HepG2 (cell line): ENCODE measurements around the gene MAP2K5. TPM values are rescaled to one million over a fixed set of nuclear protein-coding genes. Genes with fewer than 3 reads are reported as not detected.

Source experiments
- ATAC-seq: fragments of 200-7000 bp; cut with Tn5 transposase; 3 replicates; pipeline ENCODE4 v1.9.1; 2020; ENCODE audit warnings: mild to moderate bottlenecking, moderate library complexity
- BruUV-seq: library from RNA; stranded (reverse); fragments of 400-500 nt; replicated peaks from 2 replicates; lab custom pipeline; 2021; lab: Mats Ljungman, UMichigan
- CTCF ChIA-PET: fragments of 300-600 bp; formaldehyde crosslinking; extraction: SDS; loops from one replicate; lab custom pipeline; 2021; ENCODE audit warnings: low total read pairs, inconsistent platforms, low intra/inter-chr PET ratio; lab: Yijun Ruan, JAX
- POLR2A ChIA-PET: fragments of 350-600 bp; sonication (Branson Sonifier 250); formaldehyde crosslinking; loops from one replicate; lab custom pipeline; 2020; ENCODE audit warnings: antibody characterized with exemption, inconsistent platforms; lab: Yijun Ruan, JAX
- DNase-seq: peaks from one replicate; pipeline ENCODE4 v3.0.0-alpha.2; 2015; ENCODE audit warnings: low spot score
- FAIRE-seq: peaks from 3 replicates; lab custom pipeline; 2011; peaks lifted over from hg19 to GRCh38; lab: Jason Lieb, UNC
- H2AFZ ChIP-seq: one replicate; pipeline ENCODE4 v1.6.1; 2011; ENCODE audit warnings: low read length, inconsistent platforms
- H3K27ac ChIP-seq: fragments of 300-600 bp; 3 replicates; pipeline ENCODE4 v1.8.0; 2011; ENCODE audit warnings: mixed run types, mild to moderate bottlenecking, mixed read lengths, low read length, inconsistent platforms; ENCODE audit not compliant: insufficient read depth; ENCODE audit errors: extremely low read length
- H3K27me3 ChIP-seq, 2 experiments: fragments of 200-600 bp in 1 of 2; 2 replicates in 1 of 2; 3 replicates in 1 of 2; pipeline versions ENCODE4 v1.6.0 to v1.8.0; 2011; ENCODE audit warnings: low read length in 2 of 2, mild to moderate bottlenecking in 2 of 2, moderate library complexity in 2 of 2, inconsistent platforms in 1 of 2; ENCODE audit not compliant: insufficient read depth in 2 of 2, control insufficient read depth in 1 of 2
- H3K36me3 ChIP-seq, 2 experiments: fragments of 200-600 bp in 1 of 2; replicated peaks in 1 of 2; 2 replicates in 1 of 2; 3 replicates in 1 of 2; pipeline versions ENCODE4 v1.5.1 to v1.8.0; 2011; ENCODE audit warnings: low read length in 2 of 2, inconsistent platforms in 1 of 2; ENCODE audit not compliant: insufficient read depth in 2 of 2, control insufficient read depth in 1 of 2
- H3K4me1 ChIP-seq: 2 replicates; pipeline ENCODE4 v1.5.1; 2012; ENCODE audit warnings: low read length, inconsistent platforms; ENCODE audit not compliant: insufficient read depth
- H3K4me2 ChIP-seq: 2 replicates; pipeline ENCODE4 v1.6.0; 2011; ENCODE audit warnings: low read depth, low read length, inconsistent platforms
- H3K4me3 ChIP-seq, 3 experiments: fragments of 200-600 bp in 1 of 3; sonication (generic), shearing (Covaris generic) in 1 of 3; replicated peaks in 1 of 3; 2 replicates each; pipeline ENCODE4 v1.5.1; 2011 to 2016; ENCODE audit warnings: low read length in 3 of 3, inconsistent platforms in 2 of 3, low read depth in 2 of 3, mild to moderate bottlenecking in 2 of 3, control low read depth in 1 of 3, mixed read lengths in 1 of 3; ENCODE audit not compliant: insufficient read depth in 1 of 3
- H3K79me2 ChIP-seq: one replicate; pipeline ENCODE4 v1.6.1; 2011; ENCODE audit warnings: low read length, inconsistent platforms; ENCODE audit not compliant: insufficient read depth
- H3K9ac ChIP-seq: 2 replicates; pipeline ENCODE4 v1.6.0; 2011; ENCODE audit warnings: mild to moderate bottlenecking, low read depth, low read length, inconsistent platforms; ENCODE audit not compliant: insufficient read depth
- H3K9me3 ChIP-seq: 2 replicates; pipeline ENCODE4 v1.5.1; 2012; ENCODE audit warnings: mild to moderate bottlenecking, low read length
- H4K20me1 ChIP-seq: 2 replicates; pipeline ENCODE4 v1.6.0; 2011; ENCODE audit warnings: inconsistent platforms, mild to moderate bottlenecking, low read length, moderate library complexity; ENCODE audit not compliant: insufficient read depth
- AGO1 ChIP-seq: fragments of 200-400 bp; formaldehyde crosslinking; IDR thresholded peaks from 2 replicates; pipeline ENCODE4 v1.6.1; 2017; ENCODE audit warnings: mild to moderate bottlenecking, low read depth, low read length, moderate library complexity; ENCODE audit not compliant: poor library complexity, severe bottlenecking
- CBX1 ChIP-seq: IDR thresholded peaks from one replicate; pipeline ENCODE4 v1.6.1; 2016; ENCODE audit warnings: antibody characterized with exemption, low read depth
- EHMT2 ChIP-seq: fragments of 200-600 bp; sonication (generic); IDR thresholded peaks from 2 replicates; pipeline ENCODE4 v1.7.0; 2017; ENCODE audit warnings: antibody characterized with exemption, low read depth, low read length, borderline replicate concordance
- PHF8 ChIP-seq: sonication (generic); formaldehyde crosslinking; IDR thresholded peaks from 2 replicates; pipeline ENCODE4 v1.5.0; 2020; ENCODE audit warnings: missing genetic modification reagents
- POLR2A ChIP-seq, 2 experiments: IDR thresholded peaks; 2 replicates each; pipeline ENCODE4 v1.6.1; 2011; ENCODE audit warnings: low read depth in 2 of 2, low read length in 2 of 2, mild to moderate bottlenecking in 1 of 2, moderate library complexity in 1 of 2; ENCODE audit not compliant: insufficient read depth in 1 of 2
- POLR2G ChIP-seq: fragments of 200-400 bp; formaldehyde crosslinking; IDR thresholded peaks from 2 replicates; pipeline ENCODE4 v1.6.1; 2018; ENCODE audit warnings: mild to moderate bottlenecking, low read depth, low read length, moderate library complexity
- RFXANK ChIP-seq: IDR thresholded peaks from 2 replicates; pipeline ENCODE4 v1.6.1; 2016
- STAG1 ChIP-seq: sonication (generic); formaldehyde crosslinking; IDR thresholded peaks from 2 replicates; pipeline ENCODE4 v1.4.0; 2020; ENCODE audit warnings: missing genetic modification reagents
- ZNF580 ChIP-seq: IDR thresholded peaks from 2 replicates; pipeline ENCODE4 v1.6.1; 2016; ENCODE audit warnings: low read depth, borderline replicate concordance
- WGBS: methylation state at CpG from one replicate; pipeline ENCODE4 v1.1.6; 2017; ENCODE audit warnings: low lambda C conversion rate; 5-methylcytosine and 5-hydroxymethylcytosine counted together
- in situ Hi-C: cut with HindIII; loops from 2 replicates; pipeline ENCODE4 v1.10.0; 2017; ENCODE audit warnings: low pct_unique_long_range_greater_than_20kb; ENCODE audit not compliant: extremely low pct_ligation_motif_present
- intact Hi-C: fragments of 100-400 bp; cut with micrococcal nuclease; formaldehyde crosslinking; loops from one replicate; pipeline ENCODE4 v1.10.0; 2022; ENCODE audit not compliant: unreplicated experiment
- polyA plus RNA-seq, 8 experiments: library from polyadenylated mRNA; depleted of rRNA in 3 of 8; stranded (reverse) in 7 of 8; unstranded in 1 of 8; fragments of >200 nt; fragmentation: Illumina TruSeq in 4 of 8; extraction: Trizol in 4 of 8; gene quantifications; 2 replicates each; pipeline versions ENCODE4 v1.2.1 to v1.2.3, GENCODE V29; 2011 to 2016; ENCODE audit warnings: low read depth in 4 of 8, missing spikeins in 1 of 8, mixed read lengths in 1 of 8; ENCODE audit not compliant: insufficient read depth in 1 of 8
- total RNA-seq, 5 experiments: library from RNA; depleted of rRNA; stranded (reverse); fragments of >200 nt; fragmentation: Illumina TruSeq; extraction: Trizol; gene quantifications; 2 replicates each; pipeline ENCODE4 v1.2.3, GENCODE V29; 2016; ENCODE audit warnings: low read depth in 1 of 5
- TF ChIP-seq, protein P1 (sequence below): sonication (generic); formaldehyde crosslinking; IDR thresholded peaks from 2 replicates; pipeline ENCODE4 v1.4.0; 2020; ENCODE audit warnings: mild to moderate bottlenecking, missing genetic modification reagents
- TF ChIP-seq, protein P2 (sequence below): sonication (generic); formaldehyde crosslinking; IDR thresholded peaks from 2 replicates; pipeline ENCODE4 v1.4.0; 2020; ENCODE audit warnings: missing genetic modification reagents

Gene MAP2K5
- total and polyA plus RNA-seq, 2 of the 13 experiments (the other 11 are each of a cell fraction or from before 2014, with no cell fraction given): 4.0 to 4.3 TPM

GRCh38 chr15:67809441-67809840 is 266.9 kb downstream of the MAP2K5 start:
- DNase-seq (no peak), ATAC-seq (no peak), FAIRE-seq (no peak)
- H3K27me3 ChIP-seq: no peaks in the 10 kb centered on the region; a peak in 1 of 5 replicates
- H3K36me3 ChIP-seq: no peaks in the 10 kb centered on the region
- H3K9ac ChIP-seq: no peak overlapping the region
- POLR2A ChIA-PET: interaction anchor here (0.7 kb wide), 1 partner anchor 750 kb away, joined by 4 read pairs; no protein-coding TSS in a partner anchor
- no TSS peak for BruUV-seq
- H2AFZ ChIP-seq: no peak overlapping the region
- H3K79me2 ChIP-seq: no peaks in the 10 kb centered on the region
- no peak overlapping the region for H3K4me2 ChIP-seq
- H3K4me3 ChIP-seq: no peak overlapping the region
- in situ Hi-C loops: no loop called here
- intact Hi-C loops: no loop called here
- no peak overlapping the region for H3K27ac ChIP-seq
- WGBS: 84% methylated on average over 5 of the region's 5 CpGs
- H3K9me3 ChIP-seq: no peaks in the 10 kb centered on the region
- peaks cover 12% of the 10 kb centered on the region for H3K4me1 ChIP-seq
- H4K20me1 ChIP-seq: no peaks in the 10 kb centered on the region
- CTCF ChIA-PET: no interaction called here
- no peak for TF ChIP-seq POLR2G
- no peak for TF ChIP-seq AGO1
- TF ChIP-seq, protein P1, sequence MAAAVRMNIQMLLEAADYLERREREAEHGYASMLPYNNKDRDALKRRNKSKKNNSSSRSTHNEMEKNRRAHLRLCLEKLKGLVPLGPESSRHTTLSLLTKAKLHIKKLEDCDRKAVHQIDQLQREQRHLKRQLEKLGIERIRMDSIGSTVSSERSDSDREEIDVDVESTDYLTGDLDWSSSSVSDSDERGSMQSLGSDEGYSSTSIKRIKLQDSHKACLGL (CRISPR knock-in tag): no peak
- TF ChIP-seq CBX1: no peak
- no peak for TF ChIP-seq EHMT2
- TF ChIP-seq, protein P2, sequence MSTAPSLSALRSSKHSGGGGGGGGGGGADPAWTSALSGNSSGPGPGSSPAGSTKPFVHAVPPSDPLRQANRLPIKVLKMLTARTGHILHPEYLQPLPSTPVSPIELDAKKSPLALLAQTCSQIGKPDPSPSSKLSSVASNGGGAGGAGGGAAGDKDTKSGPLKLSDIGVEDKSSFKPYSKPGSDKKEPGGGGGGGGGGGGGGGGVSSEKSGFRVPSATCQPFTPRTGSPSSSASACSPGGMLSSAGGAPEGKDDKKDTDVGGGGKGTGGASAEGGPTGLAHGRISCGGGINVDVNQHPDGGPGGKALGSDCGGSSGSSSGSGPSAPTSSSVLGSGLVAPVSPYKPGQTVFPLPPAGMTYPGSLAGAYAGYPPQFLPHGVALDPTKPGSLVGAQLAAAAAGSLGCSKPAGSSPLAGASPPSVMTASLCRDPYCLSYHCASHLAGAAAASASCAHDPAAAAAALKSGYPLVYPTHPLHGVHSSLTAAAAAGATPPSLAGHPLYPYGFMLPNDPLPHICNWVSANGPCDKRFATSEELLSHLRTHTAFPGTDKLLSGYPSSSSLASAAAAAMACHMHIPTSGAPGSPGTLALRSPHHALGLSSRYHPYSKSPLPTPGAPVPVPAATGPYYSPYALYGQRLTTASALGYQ (CRISPR knock-in tag): no peak
- no peak for TF ChIP-seq POLR2A (IDR thresholded peaks at IDR 0.05; ENCODE audit: insufficient read depth in 1 of 2, low read depth in 2 of 2, low read length in 2 of 2)
- no peak for TF ChIP-seq STAG1 (CRISPR knock-in tag)
- no peak for TF ChIP-seq PHF8 (CRISPR knock-in tag)
- TF ChIP-seq RFXANK (CRISPR knock-in tag): no peak
- TF ChIP-seq ZNF580 (CRISPR knock-in tag): no peak
- TF ChIP-seq, all 625 proteins: peak for 0
